Measurements from ENCODE around the gene NFS1. TPM values are rescaled to one million over a fixed set of nuclear protein-coding genes. Genes with fewer than 3 reads are reported as not detected.

The NFS1 gene
- total and polyA plus RNA-seq, 2 experiments from 2014 or later = 31.5 to 35.8 TPM

GRCh38 chr20:35737865-35738333 lies 38.7 kb upstream of the NFS1 start:
- no peak overlapping the region for H2AFZ ChIP-seq
- H3K9me3 ChIP-seq (ENCODE audit: low read depth) = no peaks in the 10 kb centered on the region
- peaks cover 56% of the 10 kb centered on the region for H3K4me1 ChIP-seq (ENCODE audit: insufficient read depth)
- in situ Hi-C loops (cut with MboI) = no loop called here
- H3K27ac ChIP-seq = peak overlapping the region; percentile 96; the same call in 1 of the 2 replicates
- peaks cover 94% of the 10 kb centered on the region for H3K79me2 ChIP-seq (ENCODE audit: insufficient read depth)
- no peak overlapping the region for H3K4me2 ChIP-seq (ENCODE audit: unreplicated experiment)
- TF ChIP-seq EZH2 (IDR thresholded peaks at IDR 0.05; ENCODE audit: insufficient read depth, poor library complexity, severe bottlenecking) (no peak), EZH2phosphoT487 (IDR thresholded peaks at IDR 0.05; ENCODE audit: insufficient read depth, low read depth) (no peak)
- H3K36me3 ChIP-seq (ENCODE audit: low read depth) = peaks cover 73% of the 10 kb centered on the region
- peaks cover 52% of the 10 kb centered on the region for H4K20me1 ChIP-seq (ENCODE audit: insufficient read depth)
- H3K27me3 ChIP-seq (replicated peaks; ENCODE audit: insufficient read depth) = no peaks in the 10 kb centered on the region
- peaks cover 55% of the 10 kb centered on the region for H3F3A ChIP-seq (ENCODE audit: insufficient read depth)
- H3K9ac ChIP-seq = 0 out of 2 replicates have a peak overlapping the region, but pooled peaks have one; percentile 98
- no peak for DNase-seq
- peak overlapping the region; percentile 93 for H3K4me3 ChIP-seq
- H3K9me2 ChIP-seq (ENCODE audit: insufficient read depth) = no peaks in the 10 kb centered on the region
- 91 to 96% methylated on average over 14 to 15 of the region's 15 CpGs for WGBS, 2 experiments (ENCODE audit: low coverage in 1 of 2, low lambda C conversion rate in 2 of 2, missing lambda C conversion rate in 2 of 2)

- no peaks in the 10 kb centered on the region for H3K27me3 ChIP-seq (replicated peaks; ENCODE audit: insufficient read depth)
- H4K20me1 ChIP-seq (ENCODE audit: insufficient read depth) = peaks cover 61% of the 10 kb centered on the region
- peak; percentile 56 for DNase-seq
Observed at GRCh38 chr20:35735826-35736470, 36.8 kb upstream of the NFS1 start.

GRCh38 chr20:35734777-35735649 lies 35.9 kb upstream of the NFS1 start:
- peaks cover 100% of the 10 kb centered on the region for H3K79me2 ChIP-seq (ENCODE audit: insufficient read depth)
- H3K9me2 ChIP-seq (ENCODE audit: insufficient read depth) = no peaks in the 10 kb centered on the region
- no peaks in the 10 kb centered on the region for H3K9me3 ChIP-seq (ENCODE audit: low read depth)
- in situ Hi-C loops (cut with MboI) = no loop called here
- peaks cover 72% of the 10 kb centered on the region for H3F3A ChIP-seq (ENCODE audit: insufficient read depth)
- H3K27me3 ChIP-seq (replicated peaks; ENCODE audit: insufficient read depth) = no peaks in the 10 kb centered on the region
- peaks cover 94% of the 10 kb centered on the region for H3K36me3 ChIP-seq (ENCODE audit: low read depth)
- H3K4me3 ChIP-seq = peak overlapping the region; percentile 41
- H3K27ac ChIP-seq = peak overlapping the region; percentile 38
- H2AFZ ChIP-seq = no peak overlapping the region
- H3K9ac ChIP-seq = peak overlapping the region; percentile 46
- TF ChIP-seq EZH2phosphoT487 (IDR thresholded peaks at IDR 0.05; ENCODE audit: insufficient read depth, low read depth) = no peak
- no peak for TF ChIP-seq EZH2 (IDR thresholded peaks at IDR 0.05; ENCODE audit: insufficient read depth, poor library complexity, severe bottlenecking)
- peaks cover 64% of the 10 kb centered on the region for H4K20me1 ChIP-seq (ENCODE audit: insufficient read depth)
- H3K4me2 ChIP-seq (ENCODE audit: unreplicated experiment) = peak overlapping the region; percentile 39
- no peak for DNase-seq
- peaks cover 66% of the 10 kb centered on the region for H3K4me1 ChIP-seq (ENCODE audit: insufficient read depth)
- 68 to 72% methylated on average over 4 of the region's 4 CpGs for WGBS, 2 experiments (ENCODE audit: low coverage in 1 of 2, low lambda C conversion rate in 2 of 2, missing lambda C conversion rate in 2 of 2)

More at GRCh38 chr20:35735826-35736470, 36.8 kb upstream of the NFS1 start:
- Histone ChIP-seq H3K27ac (peak overlapping the region; percentile 38), H3K9me3 (ENCODE audit: low read depth) (no peaks in the 10 kb centered on the region), H3K79me2 (ENCODE audit: insufficient read depth) (peaks cover 100% of the 10 kb centered on the region), H3F3A (ENCODE audit: insufficient read depth) (peaks cover 70% of the 10 kb centered on the region), H3K9me2 (ENCODE audit: insufficient read depth) (no peaks in the 10 kb centered on the region), H2AFZ (no peak overlapping the region), H3K4me3 (peak overlapping the region; percentile 41), H3K4me2 (ENCODE audit: unreplicated experiment) (peak overlapping the region; percentile 39), H3K36me3 (ENCODE audit: low read depth) (peaks cover 92% of the 10 kb centered on the region), H3K4me1 (ENCODE audit: insufficient read depth) (peaks cover 62% of the 10 kb centered on the region), H3K9ac (peak overlapping the region; percentile 46)
- 40 to 47% methylated on average over 7 of the region's 7 CpGs for WGBS, 2 experiments (ENCODE audit: low coverage in 1 of 2, low lambda C conversion rate in 2 of 2, missing lambda C conversion rate in 2 of 2)
- in situ Hi-C loops (cut with MboI) = no loop called here
- no peak for TF ChIP-seq EZH2phosphoT487 (IDR thresholded peaks at IDR 0.05; ENCODE audit: insufficient read depth, low read depth)
- no peak for TF ChIP-seq EZH2 (IDR thresholded peaks at IDR 0.05; ENCODE audit: insufficient read depth, poor library complexity, severe bottlenecking)

GRCh38 chr20:35734374-35734773 lies 35.2 kb upstream of the NFS1 start:
- DNase-seq = no peak
- peaks cover 94% of the 10 kb centered on the region for H3K36me3 ChIP-seq (ENCODE audit: low read depth)
- H3K9me2 ChIP-seq (ENCODE audit: insufficient read depth) = no peaks in the 10 kb centered on the region
- H3K4me2 ChIP-seq (ENCODE audit: unreplicated experiment) = peak overlapping the region; percentile 39
- in situ Hi-C loops (cut with MboI) = no loop called here
- H3K27me3 ChIP-seq (replicated peaks; ENCODE audit: insufficient read depth) = no peaks in the 10 kb centered on the region
- peaks cover 72% of the 10 kb centered on the region for H3F3A ChIP-seq (ENCODE audit: insufficient read depth)
- H3K79me2 ChIP-seq (ENCODE audit: insufficient read depth) = peaks cover 100% of the 10 kb centered on the region
- H2AFZ ChIP-seq = no peak overlapping the region
- H3K9me3 ChIP-seq (ENCODE audit: low read depth) = no peaks in the 10 kb centered on the region
- H4K20me1 ChIP-seq (ENCODE audit: insufficient read depth) = peaks cover 65% of the 10 kb centered on the region
- peak overlapping the region; percentile 9 for H3K27ac ChIP-seq
- no peak for TF ChIP-seq EZH2phosphoT487 (IDR thresholded peaks at IDR 0.05; ENCODE audit: insufficient read depth, low read depth)
- TF ChIP-seq EZH2 (IDR thresholded peaks at IDR 0.05; ENCODE audit: insufficient read depth, poor library complexity, severe bottlenecking) = no peak
- H3K4me1 ChIP-seq (ENCODE audit: insufficient read depth) = peaks cover 67% of the 10 kb centered on the region
- H3K4me3 ChIP-seq = no peak overlapping the region
- peak overlapping the region; percentile 46 for H3K9ac ChIP-seq

Data from GM23248 (cell line).